GM21825 (cell line): ENCODE results near the gene ATXN3.

ENCODE experiments used
- ATAC-seq: cut with Tn5 transposase; IDR thresholded peaks from one replicate; pipeline ENCODE4 v1.9.1; 2021; ENCODE audit warnings: mild to moderate bottlenecking, moderate library complexity; ENCODE audit not compliant: unreplicated experiment

Gene ATXN3

DNA sequence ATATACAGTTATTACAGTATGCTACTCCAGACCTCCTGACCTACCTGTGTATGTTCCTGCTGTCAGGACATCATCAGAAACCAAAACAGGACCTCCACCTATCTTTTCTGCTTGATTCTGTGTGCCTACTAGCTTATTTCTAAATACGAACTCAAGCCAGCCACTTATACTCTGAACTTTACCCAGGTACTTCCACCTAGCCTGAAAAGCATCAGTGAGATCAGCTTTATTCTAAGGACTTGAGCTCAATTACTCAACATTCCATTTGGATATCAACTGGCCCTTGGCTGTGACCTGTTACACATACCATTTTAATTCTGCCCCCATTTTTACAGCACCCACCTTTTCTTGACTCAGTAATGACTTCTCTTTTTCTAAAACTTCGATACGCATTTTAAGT, 95.7 kb downstream of the ATXN3 start:
- ATAC-seq, result no peak

DNA sequence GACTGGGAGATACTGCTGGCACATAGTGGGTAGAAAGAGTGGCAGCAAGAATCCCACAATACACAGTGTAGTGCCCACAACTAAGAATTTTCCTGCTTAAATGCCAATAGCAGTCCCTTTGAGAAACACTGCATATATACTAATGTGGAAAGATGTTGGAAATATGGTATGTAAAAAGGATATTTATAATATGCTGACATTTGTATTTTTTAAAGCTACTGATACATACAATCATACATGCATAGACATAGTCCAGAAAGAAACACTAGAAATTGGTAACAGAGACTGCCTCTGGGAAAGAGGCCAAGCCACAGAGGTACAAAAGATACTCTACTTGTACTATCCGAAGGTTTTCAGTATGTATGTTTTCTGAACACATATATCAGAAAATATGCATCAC, 96.8 kb downstream of the ATXN3 start:
- no peak for ATAC-seq
